GM21360 (cell line): Measurements from ENCODE around the gene APCS.

Source experiments
- ATAC-seq: cut with Tn5 transposase; IDR thresholded peaks from one replicate; pipeline ENCODE4 v1.9.1; 2021; ENCODE audit warnings: mild to moderate bottlenecking, moderate library complexity; ENCODE audit not compliant: unreplicated experiment

APCS gene, protein sequence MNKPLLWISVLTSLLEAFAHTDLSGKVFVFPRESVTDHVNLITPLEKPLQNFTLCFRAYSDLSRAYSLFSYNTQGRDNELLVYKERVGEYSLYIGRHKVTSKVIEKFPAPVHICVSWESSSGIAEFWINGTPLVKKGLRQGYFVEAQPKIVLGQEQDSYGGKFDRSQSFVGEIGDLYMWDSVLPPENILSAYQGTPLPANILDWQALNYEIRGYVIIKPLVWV

DNA sequence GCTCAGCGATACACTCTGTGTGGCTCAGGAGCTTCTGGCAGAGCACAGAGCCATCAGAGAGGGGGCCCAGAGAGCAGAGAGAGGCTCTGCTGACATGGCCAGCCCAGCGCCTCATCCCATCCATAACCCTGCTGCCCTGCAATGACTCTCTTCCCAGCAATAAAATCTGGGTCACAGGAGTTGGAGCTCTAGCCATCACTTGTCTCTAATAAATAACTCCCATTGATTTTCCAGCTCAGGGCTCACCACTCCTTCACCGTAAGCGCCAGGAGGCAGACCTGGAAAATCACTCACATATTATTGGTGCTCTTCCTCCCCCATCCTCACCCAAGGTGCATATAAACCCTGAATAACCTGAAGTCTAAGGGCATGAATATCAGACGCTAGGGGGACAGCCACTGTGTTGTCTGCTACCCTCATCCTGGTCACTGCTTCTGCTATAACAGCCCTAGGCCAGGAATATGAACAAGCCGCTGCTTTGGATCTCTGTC lies at the start of gene APCS:
Gene APCS (plus strand): TSS at position 366 of the 491 bp plus-strand sequence. CDS start 96 bp downstream, at position 462.
- no peak for ATAC-seq

DNA sequence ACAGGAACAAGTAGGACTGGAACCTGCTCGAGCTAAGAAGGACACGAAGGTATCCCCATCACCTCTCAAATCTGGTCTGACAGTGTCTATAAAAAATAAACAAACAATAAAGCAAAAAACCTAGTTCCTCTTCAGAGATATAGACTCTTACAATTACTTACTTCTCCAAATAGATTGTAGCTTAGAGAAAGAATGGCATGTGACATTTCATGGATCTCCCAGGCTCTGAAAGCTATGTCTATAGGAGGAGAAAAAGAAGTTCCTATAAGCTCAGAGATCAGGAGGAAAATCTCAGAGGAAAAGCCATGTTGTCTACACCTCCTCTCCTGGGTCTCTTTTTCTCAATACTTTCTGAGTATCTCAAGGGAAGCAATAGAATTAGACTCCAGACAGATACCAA lies 39.5 kb upstream of the APCS start:
- no peak for ATAC-seq

DNA sequence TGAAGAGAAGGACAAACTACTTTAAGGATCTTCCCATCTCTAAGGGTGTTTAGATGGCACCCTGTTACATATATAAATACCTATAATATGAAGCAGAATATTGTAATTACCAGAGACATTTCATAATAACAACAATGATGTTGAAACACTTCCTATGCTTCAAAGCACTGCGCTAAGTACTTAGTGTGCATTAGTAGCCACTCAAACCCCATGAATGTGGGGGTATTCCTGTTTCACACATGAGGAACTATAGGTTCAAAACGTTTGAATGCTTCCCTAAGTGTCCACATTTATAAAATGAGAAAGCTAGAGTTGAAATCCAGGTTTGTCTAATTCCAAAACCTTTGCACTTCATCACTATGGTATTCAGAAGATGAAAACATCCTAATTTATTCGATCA lies 33.4 kb upstream of the APCS start:
- ATAC-seq, result no peak

DNA sequence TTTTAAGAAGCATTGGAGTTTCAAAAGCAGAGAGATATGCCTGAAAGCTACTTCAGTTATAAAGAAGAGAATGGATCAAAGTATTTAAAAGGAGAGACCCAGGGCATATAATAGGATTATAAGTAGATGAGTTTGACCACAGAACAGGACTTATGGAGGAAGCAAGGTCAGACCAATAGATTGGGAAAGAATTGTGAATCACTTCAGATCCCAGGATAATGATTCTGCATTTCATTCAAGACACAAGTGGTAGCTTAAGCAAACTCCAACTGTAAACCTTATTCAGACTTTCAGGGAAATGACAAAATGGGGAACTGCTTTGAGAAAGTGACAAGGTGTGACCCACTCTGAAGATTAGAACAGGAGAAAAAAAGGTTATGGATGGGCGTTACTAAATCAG lies 32.9 kb upstream of the APCS start:
- no peak for ATAC-seq

DNA sequence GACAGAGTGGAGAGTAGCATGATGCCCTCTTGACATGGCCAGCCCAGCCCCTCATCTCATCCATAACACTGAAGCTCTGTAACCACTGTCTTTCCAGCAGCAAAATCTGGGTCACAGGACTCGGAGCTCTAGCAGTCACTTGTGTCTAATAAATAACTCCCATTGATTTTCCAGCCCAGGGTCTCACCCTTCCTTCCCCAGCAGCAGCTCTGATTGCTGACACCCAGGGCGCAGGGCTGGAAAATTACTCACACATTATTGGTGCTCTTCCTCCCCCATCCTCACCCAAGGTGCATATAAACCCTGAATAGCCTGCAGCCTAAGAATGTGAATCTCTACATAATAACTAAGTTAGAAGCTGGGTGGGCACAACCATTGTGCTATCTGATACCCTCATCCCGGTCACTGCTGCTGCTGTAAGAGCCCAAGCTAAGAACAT lies 30.7 kb upstream of the APCS start:
- no peak for ATAC-seq

DNA sequence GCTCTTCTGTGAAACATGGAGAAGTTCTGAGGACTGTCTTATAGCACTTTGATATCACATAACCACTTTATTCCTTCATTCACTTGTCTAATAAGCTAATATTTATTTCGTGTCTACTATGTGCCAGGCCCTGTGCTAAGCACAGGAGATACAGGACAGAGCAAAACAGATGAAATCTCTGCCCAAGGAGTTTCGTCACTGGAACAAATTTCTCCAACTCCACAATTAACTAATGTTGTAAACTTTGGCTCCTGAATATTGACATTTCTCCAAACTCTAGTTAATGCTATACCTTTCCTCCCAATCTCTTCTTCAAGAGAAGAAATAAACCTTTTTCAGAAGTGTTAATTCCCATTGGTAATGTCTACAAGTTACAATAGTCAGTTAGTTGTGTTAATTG lies 27.0 kb upstream of the APCS start:
- ATAC-seq, result no peak

DNA sequence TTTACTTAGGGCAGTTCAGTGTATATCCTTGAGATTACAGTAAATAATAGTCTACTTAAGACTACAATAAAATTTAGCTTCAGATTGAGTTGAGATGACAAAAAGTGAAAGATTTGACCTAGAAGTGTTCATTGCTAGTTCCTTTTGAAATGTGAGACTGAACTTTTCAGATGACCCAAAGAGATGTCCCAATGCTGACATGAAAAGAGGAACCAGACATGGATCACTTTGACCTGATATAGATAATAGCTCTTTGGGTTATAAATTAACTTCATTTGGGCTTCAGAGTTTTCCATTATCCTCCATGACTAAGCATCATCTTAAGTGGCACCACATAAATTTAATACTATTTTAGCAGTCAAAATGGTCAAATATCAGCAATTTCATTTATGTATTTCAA lies 26.1 kb upstream of the APCS start:
- ATAC-seq, result no peak

DNA sequence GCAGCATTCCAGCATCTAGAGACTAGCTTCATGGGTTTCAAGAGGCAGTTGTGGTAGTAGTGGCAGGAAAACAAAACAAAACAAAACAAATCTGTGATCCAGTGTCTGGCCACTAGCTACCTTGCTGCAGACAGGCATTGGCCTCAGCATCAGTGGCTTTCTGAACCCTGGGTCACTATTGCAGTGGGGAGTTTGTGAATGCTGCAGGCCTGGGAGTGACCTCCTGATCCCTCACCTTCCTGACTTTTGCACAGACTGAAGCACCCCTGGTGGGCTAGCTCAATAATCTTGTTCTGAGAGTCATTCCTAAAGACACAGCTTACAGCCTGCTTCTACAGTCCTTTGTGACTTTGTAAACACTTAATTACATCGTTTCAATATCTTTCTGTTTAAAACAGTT lies 24.9 kb upstream of the APCS start:
- ATAC-seq, result no peak

DNA sequence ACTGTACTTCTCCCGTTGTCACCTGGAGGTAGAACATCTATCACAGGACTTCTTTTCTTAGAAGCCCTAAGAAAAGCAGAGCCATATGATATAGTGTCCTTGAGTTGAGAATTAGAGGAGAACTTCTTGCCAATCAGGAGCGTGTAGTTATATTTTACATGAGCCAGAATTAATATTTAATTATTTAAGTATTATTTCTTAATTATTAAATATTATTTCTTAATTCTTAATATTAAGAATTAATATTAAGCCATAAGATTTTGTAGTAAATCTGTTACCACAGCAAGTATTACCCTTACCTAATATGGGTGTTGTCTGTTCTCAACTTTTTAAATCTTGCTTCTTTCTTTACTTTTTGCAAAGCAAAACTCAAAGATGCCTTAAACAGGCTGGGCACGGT lies 10.2 kb upstream of the APCS start:
- no peak for ATAC-seq

DNA sequence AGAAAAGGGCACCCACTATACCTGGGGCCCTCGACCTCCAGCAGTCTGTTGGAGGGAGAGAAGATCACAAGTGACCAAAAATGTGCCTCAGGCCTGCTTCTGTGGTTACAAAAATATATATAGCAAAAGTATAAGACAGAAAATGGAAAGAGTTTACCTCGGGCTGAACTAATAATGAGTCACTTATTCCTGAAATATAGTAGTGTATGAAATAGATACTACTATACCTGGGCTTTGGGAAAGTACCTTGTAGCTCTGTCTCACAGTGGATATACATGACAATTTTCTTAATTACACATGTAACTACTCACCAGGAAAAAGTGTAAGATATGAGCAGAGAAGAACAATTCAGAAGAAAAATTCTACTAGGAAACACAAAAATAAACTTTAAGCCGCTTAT lies 7.3 kb upstream of the APCS start:
- peak; percentile 68 for ATAC-seq

DNA sequence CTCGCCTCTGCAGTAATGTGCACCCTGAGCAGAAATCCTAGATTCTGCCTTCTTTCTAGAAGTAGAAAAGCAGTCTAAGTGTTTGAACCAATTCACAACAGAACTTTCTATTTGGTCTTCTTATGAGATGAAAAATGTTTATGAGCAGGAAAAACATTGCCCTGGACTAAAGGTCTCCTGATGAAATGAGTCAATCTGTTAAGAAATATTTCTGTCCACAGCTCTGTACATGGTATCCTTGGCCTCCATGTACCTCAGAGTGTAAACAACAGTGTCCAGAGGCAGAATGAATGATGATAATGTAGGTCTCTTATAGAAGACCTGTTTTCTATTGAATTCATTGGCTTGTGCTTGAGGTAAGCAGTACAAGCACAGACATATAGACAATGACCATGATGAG lies 6.2 kb upstream of the APCS start:
- no peak for ATAC-seq

DNA sequence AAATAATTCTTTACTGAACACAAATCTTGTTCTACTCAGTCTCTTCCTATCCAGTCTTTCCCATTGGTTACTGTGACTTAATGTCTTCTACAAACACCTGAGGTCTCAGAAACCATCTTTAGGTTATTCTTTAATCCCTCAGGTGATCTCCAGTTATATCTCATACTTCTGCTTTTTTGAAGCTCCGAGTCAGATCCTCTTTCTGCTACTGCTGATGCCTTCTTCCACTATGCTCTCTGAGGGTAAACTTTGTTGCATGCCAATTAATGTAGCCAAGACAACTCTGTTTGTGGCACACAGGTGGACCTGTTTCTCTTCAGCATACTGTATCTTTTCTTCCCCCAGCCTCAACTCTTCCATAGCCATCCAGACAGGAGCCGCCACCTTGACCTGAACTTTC lies 3.1 kb upstream of the APCS start:
- no peak for ATAC-seq

DNA sequence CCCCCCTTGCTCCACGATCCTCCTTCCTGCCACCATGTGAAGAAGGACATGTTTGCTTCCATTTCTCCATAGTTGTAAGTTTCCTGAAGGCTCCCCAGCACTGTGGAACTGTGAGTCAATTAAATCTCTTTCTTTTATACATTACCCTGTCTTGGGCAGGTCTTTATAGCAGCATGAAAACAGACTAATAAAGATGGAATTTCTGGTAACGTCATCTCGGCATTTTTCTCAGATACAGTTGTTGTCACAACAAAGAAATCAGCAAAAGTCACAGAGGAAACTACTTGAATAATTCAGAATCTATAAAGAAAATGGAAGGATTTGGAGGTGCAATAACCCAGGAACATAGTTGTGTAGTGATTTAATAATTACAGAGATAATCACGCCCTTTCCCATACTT lies 4.4 kb downstream of the APCS start:
- ATAC-seq, result no peak

DNA sequence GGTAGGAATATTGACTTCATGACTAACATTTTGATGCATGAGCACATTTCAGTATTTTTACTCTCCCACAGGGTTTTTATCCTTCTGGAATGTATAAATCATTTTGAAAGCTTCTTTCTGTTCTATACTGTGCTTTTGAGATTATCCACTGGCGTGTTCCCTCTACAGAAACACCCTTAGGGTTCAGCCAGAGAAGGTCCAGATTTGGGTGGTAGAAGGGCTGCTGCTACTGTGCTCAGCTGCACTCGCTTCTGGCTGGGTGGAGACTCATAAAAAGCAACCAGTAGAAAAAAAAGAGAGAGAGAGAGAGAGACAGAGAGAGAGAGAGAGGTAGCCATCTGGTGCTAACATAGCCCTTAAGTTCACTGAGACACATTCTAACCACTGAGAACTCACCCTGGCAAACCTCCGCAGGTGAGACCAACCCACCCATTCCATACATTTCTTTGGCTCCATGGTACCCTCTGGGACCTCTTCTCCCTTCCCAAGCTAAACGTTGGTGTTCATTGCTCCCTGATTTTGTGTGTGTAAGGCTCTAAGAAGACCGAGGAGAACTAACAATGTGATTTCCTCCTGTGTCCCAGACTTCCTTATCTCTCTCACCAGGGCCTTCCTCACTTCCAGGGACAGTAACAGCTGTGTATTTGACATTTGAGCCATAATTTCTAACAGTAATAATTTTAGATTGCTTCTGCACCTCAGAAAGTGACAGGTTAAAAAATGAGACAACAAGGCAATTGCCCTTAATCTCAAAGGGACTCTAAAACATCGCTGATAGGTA lies 7.2 kb downstream of the APCS start:
- no peak for ATAC-seq

DNA sequence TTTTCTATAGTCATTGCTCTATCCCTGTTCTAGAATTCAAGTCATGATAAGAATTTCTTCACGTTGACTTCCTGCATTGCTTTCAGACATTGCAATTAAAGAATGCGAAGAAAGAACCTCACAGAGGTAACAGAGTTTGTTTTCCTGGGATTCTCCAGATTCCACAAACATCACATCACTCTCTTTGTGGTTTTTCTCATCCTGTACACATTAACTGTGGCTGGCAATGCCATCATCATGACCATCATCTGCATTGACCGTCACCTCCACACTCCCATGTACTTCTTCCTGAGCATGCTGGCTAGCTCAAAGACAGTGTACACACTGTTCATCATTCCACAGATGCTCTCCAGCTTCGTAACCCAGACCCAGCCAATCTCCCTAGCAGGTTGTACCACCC lies 10.6 kb downstream of the APCS start:
- ATAC-seq, result no peak

DNA sequence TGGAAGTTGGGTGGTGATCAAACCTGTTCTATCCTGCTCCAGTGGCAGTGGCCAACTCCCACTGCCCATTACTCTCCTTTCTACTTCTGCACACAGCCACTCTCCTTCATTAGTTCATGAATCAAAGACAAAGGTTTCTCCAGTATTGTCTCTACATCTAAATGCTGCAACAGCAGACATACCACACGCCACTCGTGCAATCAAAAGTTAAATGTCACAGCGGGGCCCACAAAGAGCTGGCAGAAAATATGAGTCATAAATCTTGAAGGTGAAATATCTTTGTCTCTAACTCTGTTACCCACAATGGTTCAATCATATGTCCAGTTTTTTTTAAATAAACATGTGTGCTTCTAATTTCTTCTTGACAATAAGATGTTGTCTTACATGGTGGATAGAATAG lies 13.3 kb downstream of the APCS start:
- ATAC-seq, result no peak

DNA sequence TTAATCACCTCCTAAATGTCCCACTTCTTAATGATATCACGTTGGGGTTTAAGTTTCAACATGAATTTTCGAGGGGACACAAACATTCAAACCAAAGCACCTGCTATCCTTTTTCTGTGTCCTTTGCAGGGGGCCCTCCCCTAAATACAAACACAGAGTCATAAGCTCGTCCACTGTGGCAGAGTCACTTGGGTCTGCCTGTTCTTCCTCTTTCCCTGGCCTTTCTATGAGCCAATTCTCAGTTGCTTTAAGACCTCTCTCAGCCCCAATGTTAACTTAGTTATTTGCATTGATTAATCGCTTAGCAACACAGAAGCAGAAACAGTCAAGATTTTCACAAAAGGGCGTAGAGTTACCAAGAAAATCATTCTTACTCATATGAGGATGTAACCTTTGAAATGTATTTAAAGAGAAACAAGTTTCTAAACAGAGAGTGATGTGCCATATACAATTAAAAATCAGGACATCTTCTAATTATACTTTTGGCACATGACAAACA lies 14.9 kb downstream of the APCS start:
- ATAC-seq, result no peak

DNA sequence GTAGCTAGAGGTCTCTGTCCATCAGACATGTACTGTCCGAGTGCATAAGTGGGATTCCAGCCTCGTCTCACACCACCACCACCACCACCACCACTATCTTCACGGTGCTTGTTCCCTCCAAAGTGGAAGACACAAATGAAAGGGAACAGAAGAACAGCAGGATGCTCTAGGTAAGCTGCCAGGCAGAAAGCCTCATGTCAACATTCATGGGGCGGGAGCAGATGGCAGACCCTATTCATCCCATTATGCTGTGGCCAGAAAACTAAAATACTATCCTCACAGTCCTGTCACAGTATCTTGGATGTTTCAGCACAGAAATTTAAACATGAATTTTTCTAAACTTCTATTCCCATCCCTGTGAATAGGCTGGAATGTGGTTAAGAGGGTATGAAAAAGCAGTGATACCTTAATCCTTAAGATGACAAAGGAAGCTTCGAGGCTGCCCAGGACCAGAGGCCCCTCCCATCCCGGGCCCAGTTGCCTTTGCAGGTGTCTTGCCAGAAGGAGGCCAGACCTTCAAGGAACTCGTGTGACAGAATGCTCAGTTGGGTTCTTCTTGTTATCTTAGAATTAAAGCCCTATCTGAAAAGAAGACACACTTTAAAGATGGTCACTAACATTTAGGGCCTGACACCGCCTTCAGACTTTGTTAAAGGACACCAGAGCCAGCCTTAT lies 24.7 kb downstream of the APCS start:
- no peak for ATAC-seq

DNA sequence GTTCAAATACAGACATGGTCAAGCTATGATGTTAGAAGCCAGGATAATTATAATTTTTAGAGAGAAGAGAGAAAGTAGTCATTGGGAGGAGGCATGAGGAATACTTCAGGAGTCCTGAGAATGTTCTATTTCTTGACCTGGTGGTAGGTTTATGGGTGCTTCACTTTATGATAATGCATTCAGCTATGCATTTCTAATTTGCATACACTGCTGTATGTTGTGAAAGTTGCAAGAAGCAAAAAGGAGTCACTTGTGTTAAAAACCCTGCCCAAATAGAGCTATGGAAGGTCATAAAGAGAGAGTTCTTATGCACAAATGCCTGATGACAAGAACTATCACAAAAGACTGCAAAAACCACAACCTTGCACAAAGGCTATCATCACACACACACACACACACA lies 45.3 kb downstream of the APCS start:
- ATAC-seq, result no peak
